ENCODE measurements around the gene AHRR. TPM values are rescaled to one million over a fixed set of nuclear protein-coding genes. Genes with fewer than 3 reads are reported as not detected.

AHRR gene
- total and polyA plus RNA-seq, 12 donors: 0.07 to 1.2 (median 0.33) TPM; not detected in 2

GRCh38 chr5:457195-457961 lies 135.9 kb downstream of the AHRR start:
- H3K4me3 ChIP-seq: no peak overlapping the region
- H3K36me3 ChIP-seq: peaks cover 0 to 100% (median 38%) of the 10 kb centered on the region in 9 donors
- TF ChIP-seq, protein P1, sequence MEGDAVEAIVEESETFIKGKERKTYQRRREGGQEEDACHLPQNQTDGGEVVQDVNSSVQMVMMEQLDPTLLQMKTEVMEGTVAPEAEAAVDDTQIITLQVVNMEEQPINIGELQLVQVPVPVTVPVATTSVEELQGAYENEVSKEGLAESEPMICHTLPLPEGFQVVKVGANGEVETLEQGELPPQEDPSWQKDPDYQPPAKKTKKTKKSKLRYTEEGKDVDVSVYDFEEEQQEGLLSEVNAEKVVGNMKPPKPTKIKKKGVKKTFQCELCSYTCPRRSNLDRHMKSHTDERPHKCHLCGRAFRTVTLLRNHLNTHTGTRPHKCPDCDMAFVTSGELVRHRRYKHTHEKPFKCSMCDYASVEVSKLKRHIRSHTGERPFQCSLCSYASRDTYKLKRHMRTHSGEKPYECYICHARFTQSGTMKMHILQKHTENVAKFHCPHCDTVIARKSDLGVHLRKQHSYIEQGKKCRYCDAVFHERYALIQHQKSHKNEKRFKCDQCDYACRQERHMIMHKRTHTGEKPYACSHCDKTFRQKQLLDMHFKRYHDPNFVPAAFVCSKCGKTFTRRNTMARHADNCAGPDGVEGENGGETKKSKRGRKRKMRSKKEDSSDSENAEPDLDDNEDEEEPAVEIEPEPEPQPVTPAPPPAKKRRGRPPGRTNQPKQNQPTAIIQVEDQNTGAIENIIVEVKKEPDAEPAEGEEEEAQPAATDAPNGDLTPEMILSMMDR (IDR thresholded peaks at IDR 0.05): no peak
- no peak for ATAC-seq
- no peaks in the 10 kb centered on the region for H3K27me3 ChIP-seq
- H3K4me1 ChIP-seq: no peaks in the 10 kb centered on the region
- 90 to 94% methylated on average over 19 of the region's 19 CpGs for WGBS, 2 donors
- no peak overlapping the region for H3K27ac ChIP-seq
- intact Hi-C loops (cut with DNase I): no loop called here
- DNase-seq: peak in 1 of 2 donors; percentile 6
- peaks cover 0 to 6% (median 2%) of the 10 kb centered on the region in 11 donors for H3K9me3 ChIP-seq

GRCh38 chr5:458547-459353 lies 137.2 kb downstream of the AHRR start:
- intact Hi-C loops (cut with DNase I): no loop called here
- TF ChIP-seq, protein P1 (IDR thresholded peaks at IDR 0.05): no peak
- Histone ChIP-seq H3K27me3 (no peaks in the 10 kb centered on the region), H3K27ac (no peak overlapping the region), H3K9me3 (no peaks in the 10 kb centered on the region), H3K4me3 (no peak overlapping the region), H3K36me3 (peaks cover 0 to 100% (median 29%) of the 10 kb centered on the region in 9 donors), H3K4me1 (no peaks in the 10 kb centered on the region)
- WGBS, 2 donors: 84 to 87% methylated on average over 17 of the region's 17 CpGs
- peak in 1 of 8 donors; percentile 39 for ATAC-seq
- no peak for DNase-seq

- no peak for ATAC-seq
- WGBS, 2 donors: 96 to 97% methylated on average over 24 of the region's 24 CpGs
Measured at GRCh38 chr5:459562-460272, 138.2 kb downstream of the AHRR start.

More at GRCh38 chr5:459562-460272, 138.2 kb downstream of the AHRR start:
- Histone ChIP-seq H3K27ac (no peak overlapping the region), H3K4me3 (no peak overlapping the region), H3K4me1 (no peaks in the 10 kb centered on the region), H3K27me3 (no peaks in the 10 kb centered on the region), H3K36me3 (peaks cover 0 to 100% (median 22%) of the 10 kb centered on the region in 9 donors), H3K9me3 (no peaks in the 10 kb centered on the region)
- intact Hi-C loops (cut with DNase I): no loop called here
- TF ChIP-seq, protein P1 (IDR thresholded peaks at IDR 0.05): no peak
- DNase-seq: peak in 1 of 2 donors; percentile 6

Measured in heart right ventricle (tissue), 16 donors.